K562 (cell line): ENCODE data around the gene PPM1G. TPM values are rescaled to one million over a fixed set of nuclear protein-coding genes. Genes with fewer than 3 reads are reported as not detected.

Experiments
- BDP1 ChIP-seq: IDR thresholded peaks from 3 replicates; pipeline ENCODE4 v1.6.1; 2011; ENCODE audit not compliant: insufficient read length, insufficient read depth
- BMI1 ChIP-seq: fragments of 150-350 bp; IDR thresholded peaks from 2 replicates; pipeline ENCODE4 v1.6.1; 2014; ENCODE audit warnings: low read length
- CBFA2T2 ChIP-seq: fragments of 450-650 bp; conservative IDR thresholded peaks from 2 replicates; pipeline ENCODE4 v1.6.1; 2017; ENCODE audit warnings: mild to moderate bottlenecking
- CBX5 ChIP-seq: IDR thresholded peaks from 2 replicates; pipeline ENCODE4 v1.6.1; 2014; ENCODE audit warnings: low read depth, borderline replicate concordance
- GATA2 ChIP-seq: sonication (generic); formaldehyde crosslinking; IDR thresholded peaks from 2 replicates; pipeline ENCODE4 v1.4.0; 2020; ENCODE audit warnings: mild to moderate bottlenecking, missing genetic modification reagents
- HMBOX1 ChIP-seq: sonication (generic); IDR thresholded peaks from 2 replicates; pipeline ENCODE4 v1.6.1; 2016
- MEF2A ChIP-seq: IDR thresholded peaks from 2 replicates; pipeline ENCODE4 v1.6.1; 2011; ENCODE audit warnings: low read depth, mild to moderate bottlenecking, low read length, moderate library complexity; ENCODE audit not compliant: control insufficient read depth
- MTA3 ChIP-seq: fragments of 450-650 bp; formaldehyde crosslinking; IDR thresholded peaks from 2 replicates; pipeline ENCODE4 v1.6.1; 2017; ENCODE audit warnings: mild to moderate bottlenecking, borderline replicate concordance
- NFYB ChIP-seq: IDR thresholded peaks from 2 replicates; pipeline ENCODE4 v1.6.1; 2011; ENCODE audit warnings: mild to moderate bottlenecking, moderate library complexity; ENCODE audit not compliant: insufficient read length; ENCODE audit errors: extremely low read depth
- SIRT6 ChIP-seq: IDR thresholded peaks from one replicate; pipeline ENCODE4 v1.6.1; 2012; ENCODE audit warnings: low read depth, mild to moderate bottlenecking, control low read depth, inconsistent platforms, low read length, moderate library complexity
- SMARCA4 ChIP-seq: fragments of 450-650 bp; IDR thresholded peaks from 2 replicates; pipeline ENCODE4 v1.6.1; 2016
- ZNF124 ChIP-seq: sonication (generic); formaldehyde crosslinking; IDR thresholded peaks from 2 replicates; pipeline ENCODE4 v1.8.1; 2022; ENCODE audit warnings: missing genetic modification reagents
- ZNF24 ChIP-seq: fragments of 450-650 bp; IDR thresholded peaks from 2 replicates; pipeline ENCODE4 v1.6.1; 2016
- ZNF436 ChIP-seq: fragments of 250-450, 450-650 bp; sonication (Bioruptor Pico); formaldehyde crosslinking; IDR thresholded peaks from 2 replicates; pipeline ENCODE4 v1.7.0; 2020; ENCODE audit warnings: mild to moderate bottlenecking
- ZNF584 ChIP-seq: fragments of 200-800 bp; sonication (Bioruptor generic); IDR thresholded peaks from 2 replicates; pipeline ENCODE4 v1.6.1; 2016; ENCODE audit warnings: low read depth, mild to moderate bottlenecking, missing genetic modification characterization, missing compliant biosample characterization
- ZNF79 ChIP-seq: fragments of 250-450 bp; sonication (Bioruptor Pico); IDR thresholded peaks from 2 replicates; pipeline ENCODE4 v1.4.0; 2020; ENCODE audit warnings: low read depth, mild to moderate bottlenecking, moderate library complexity
- polyA plus RNA-seq, 8 experiments: library from polyadenylated mRNA; depleted of rRNA in 4 of 8; stranded (reverse) in 5 of 8; unstranded in 3 of 8; fragments of >200 nt; fragmentation: Nextera tagmentation in 2 of 8; fragmentation: Illumina TruSeq in 1 of 8; extraction: Ambion mirVana in 2 of 8; extraction: Trizol in 1 of 8; gene quantifications; 2 replicates each; pipeline versions ENCODE4 v1.2.1 to v1.2.3, GENCODE V29; 2011 to 2014; ENCODE audit warnings: inconsistent platforms in 1 of 8, missing spikeins in 1 of 8
- total RNA-seq, 7 experiments: library from RNA; depleted of rRNA in 6 of 7; stranded (reverse); fragments of >200 nt in 6 of 7; fragmentation: Illumina TruSeq in 2 of 7; extraction: Trizol in 2 of 7; gene quantifications; 2 replicates each; pipeline versions ENCODE4 v1.2.1 to v1.2.3, GENCODE V29; 2011 to 2021; ENCODE audit warnings: low replicate concordance in 1 of 7
- TF ChIP-seq, protein P1 (sequence below): fragments of 250-450 bp; sonication (Bioruptor Pico); IDR thresholded peaks from 2 replicates; pipeline ENCODE4 v1.5.0; 2021
- TF ChIP-seq, protein P2 (sequence below): fragments of 250-450 bp; sonication (Bioruptor Pico); IDR thresholded peaks from 2 replicates; pipeline ENCODE4 v1.4.0; 2020
- TF ChIP-seq, protein P3 (sequence below): fragments of 250-450 bp; sonication (Bioruptor Pico); IDR thresholded peaks from 2 replicates; pipeline ENCODE4 v1.8.0; 2021; ENCODE audit warnings: borderline replicate concordance, mild to moderate bottlenecking, moderate library complexity; ENCODE audit not compliant: poor library complexity, severe bottlenecking
- TF ChIP-seq, protein P4 (sequence below): fragments of 450-650 bp; conservative IDR thresholded peaks from 2 replicates; pipeline ENCODE4 v1.6.1; 2016; ENCODE audit warnings: missing genetic modification characterization, low read depth, mild to moderate bottlenecking, control low read depth, missing compliant biosample characterization

Gene PPM1G
- total and polyA plus RNA-seq, 9 of the 15 experiments (the other 6 are each of a cell fraction or from before 2014, with no cell fraction given) = 61.7 to 230 (median 153) TPM

DNA sequence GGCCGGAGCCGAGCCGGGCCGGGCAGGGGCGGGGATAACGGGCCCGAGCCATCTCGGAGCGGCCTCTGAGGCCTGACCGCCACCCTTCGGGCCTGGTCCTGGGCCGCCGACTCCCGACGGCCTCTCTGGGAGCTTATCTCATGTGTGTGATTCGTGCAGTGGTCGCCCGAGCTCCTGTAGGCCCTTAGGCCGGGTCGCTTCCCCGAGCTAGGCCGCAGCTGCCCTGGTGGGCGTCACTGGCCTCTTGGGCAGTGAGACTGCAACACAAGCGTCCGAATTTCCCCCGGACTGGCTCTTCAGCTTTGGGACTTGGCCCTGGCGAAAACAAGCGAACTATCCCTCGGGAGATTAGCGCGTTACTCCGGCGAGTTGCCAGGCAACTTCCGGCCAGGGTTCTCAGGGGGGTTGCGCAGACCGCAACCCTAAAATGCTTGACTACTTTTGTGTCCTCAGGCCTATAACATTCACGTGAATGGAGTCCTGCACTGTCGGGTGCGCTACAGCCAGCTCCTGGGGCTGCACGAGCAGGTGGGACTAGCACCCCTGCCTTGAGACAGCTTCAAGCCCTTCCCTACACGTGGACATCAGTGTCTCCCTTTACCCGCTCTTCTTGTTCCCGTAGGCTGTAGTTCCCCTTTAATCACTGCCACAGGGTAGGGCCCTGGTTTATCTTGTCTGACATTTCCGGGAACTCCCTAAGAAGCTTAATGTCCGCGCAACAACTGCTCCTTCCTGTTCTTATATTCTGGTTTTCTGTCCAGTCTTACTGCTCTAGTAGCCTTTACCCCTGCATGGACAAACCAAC is 38.4 kb downstream of the PPM1G start (continued):
- TF ChIP-seq, protein P1, sequence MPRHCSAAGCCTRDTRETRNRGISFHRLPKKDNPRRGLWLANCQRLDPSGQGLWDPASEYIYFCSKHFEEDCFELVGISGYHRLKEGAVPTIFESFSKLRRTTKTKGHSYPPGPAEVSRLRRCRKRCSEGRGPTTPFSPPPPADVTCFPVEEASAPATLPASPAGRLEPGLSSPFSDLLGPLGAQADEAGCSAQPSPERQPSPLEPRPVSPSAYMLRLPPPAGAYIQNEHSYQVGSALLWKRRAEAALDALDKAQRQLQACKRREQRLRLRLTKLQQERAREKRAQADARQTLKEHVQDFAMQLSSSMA (CRISPR knock-in tag) = no peak
- TF ChIP-seq HMBOX1 (peak; percentile 59; the same call in 1 of the 2 replicates), BMI1 (no peak), NFYB (no peak), ZNF24 (no peak), MTA3 (no peak), CBX5 (no peak), SMARCA4 (no peak), ZNF79 (no peak), ZNF436 (CRISPR knock-in tag) (no peak), ZNF584 (CRISPR knock-in tag) (no peak), GATA2 (no peak), MEF2A (no peak), CBFA2T2 (no peak), BDP1 (no peak), ZNF124 (CRISPR knock-in tag) (no peak), SIRT6 (no peak)
- TF ChIP-seq, protein P2, sequence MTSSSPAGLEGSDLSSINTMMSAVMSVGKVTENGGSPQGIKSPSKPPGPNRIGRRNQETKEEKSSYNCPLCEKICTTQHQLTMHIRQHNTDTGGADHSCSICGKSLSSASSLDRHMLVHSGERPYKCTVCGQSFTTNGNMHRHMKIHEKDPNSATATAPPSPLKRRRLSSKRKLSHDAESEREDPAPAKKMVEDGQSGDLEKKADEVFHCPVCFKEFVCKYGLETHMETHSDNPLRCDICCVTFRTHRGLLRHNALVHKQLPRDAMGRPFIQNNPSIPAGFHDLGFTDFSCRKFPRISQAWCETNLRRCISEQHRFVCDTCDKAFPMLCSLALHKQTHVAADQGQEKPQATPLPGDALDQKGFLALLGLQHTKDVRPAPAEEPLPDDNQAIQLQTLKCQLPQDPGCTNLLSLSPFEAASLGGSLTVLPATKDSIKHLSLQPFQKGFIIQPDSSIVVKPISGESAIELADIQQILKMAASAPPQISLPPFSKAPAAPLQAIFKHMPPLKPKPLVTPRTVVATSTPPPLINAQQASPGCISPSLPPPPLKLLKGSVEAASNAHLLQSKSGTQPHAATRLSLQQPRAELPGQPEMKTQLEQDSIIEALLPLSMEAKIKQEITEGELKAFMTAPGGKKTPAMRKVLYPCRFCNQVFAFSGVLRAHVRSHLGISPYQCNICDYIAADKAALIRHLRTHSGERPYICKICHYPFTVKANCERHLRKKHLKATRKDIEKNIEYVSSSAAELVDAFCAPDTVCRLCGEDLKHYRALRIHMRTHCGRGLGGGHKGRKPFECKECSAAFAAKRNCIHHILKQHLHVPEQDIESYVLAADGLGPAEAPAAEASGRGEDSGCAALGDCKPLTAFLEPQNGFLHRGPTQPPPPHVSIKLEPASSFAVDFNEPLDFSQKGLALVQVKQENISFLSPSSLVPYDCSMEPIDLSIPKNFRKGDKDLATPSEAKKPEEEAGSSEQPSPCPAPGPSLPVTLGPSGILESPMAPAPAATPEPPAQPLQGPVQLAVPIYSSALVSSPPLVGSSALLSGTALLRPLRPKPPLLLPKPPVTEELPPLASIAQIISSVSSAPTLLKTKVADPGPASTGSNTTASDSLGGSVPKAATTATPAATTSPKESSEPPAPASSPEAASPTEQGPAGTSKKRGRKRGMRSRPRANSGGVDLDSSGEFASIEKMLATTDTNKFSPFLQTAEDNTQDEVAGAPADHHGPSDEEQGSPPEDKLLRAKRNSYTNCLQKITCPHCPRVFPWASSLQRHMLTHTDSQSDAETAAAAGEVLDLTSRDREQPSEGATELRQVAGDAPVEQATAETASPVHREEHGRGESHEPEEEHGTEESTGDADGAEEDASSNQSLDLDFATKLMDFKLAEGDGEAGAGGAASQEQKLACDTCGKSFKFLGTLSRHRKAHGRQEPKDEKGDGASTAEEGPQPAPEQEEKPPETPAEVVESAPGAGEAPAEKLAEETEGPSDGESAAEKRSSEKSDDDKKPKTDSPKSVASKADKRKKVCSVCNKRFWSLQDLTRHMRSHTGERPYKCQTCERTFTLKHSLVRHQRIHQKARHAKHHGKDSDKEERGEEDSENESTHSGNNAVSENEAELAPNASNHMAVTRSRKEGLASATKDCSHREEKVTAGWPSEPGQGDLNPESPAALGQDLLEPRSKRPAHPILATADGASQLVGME (CRISPR knock-in tag) = no peak
- TF ChIP-seq, protein P3, sequence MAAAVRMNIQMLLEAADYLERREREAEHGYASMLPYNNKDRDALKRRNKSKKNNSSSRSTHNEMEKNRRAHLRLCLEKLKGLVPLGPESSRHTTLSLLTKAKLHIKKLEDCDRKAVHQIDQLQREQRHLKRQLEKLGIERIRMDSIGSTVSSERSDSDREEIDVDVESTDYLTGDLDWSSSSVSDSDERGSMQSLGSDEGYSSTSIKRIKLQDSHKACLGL = no peak
- TF ChIP-seq, protein P4, sequence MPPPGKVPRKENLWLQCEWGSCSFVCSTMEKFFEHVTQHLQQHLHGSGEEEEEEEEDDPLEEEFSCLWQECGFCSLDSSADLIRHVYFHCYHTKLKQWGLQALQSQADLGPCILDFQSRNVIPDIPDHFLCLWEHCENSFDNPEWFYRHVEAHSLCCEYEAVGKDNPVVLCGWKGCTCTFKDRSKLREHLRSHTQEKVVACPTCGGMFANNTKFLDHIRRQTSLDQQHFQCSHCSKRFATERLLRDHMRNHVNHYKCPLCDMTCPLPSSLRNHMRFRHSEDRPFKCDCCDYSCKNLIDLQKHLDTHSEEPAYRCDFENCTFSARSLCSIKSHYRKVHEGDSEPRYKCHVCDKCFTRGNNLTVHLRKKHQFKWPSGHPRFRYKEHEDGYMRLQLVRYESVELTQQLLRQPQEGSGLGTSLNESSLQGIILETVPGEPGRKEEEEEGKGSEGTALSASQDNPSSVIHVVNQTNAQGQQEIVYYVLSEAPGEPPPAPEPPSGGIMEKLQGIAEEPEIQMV = no peak
